Hepatocyte (in vitro differentiated cells): ENCODE results near the gene MUL1. TPM values are rescaled to one million over a fixed set of nuclear protein-coding genes. Genes with fewer than 3 reads are reported as not detected.

Experiments used
- DNase-seq: peaks from one replicate; pipeline ENCODE4 v3.0.0-alpha.2; 2016; ENCODE audit warnings: low spot score
- H2AFZ ChIP-seq: fragments of 200-600 bp; sonication (generic); 2 replicates; pipeline ENCODE4 v1.6.0; 2016; ENCODE audit warnings: antibody characterized with exemption, mild to moderate bottlenecking
- H3K27ac ChIP-seq: fragments of 200-600 bp; sonication (generic); 2 replicates; pipeline ENCODE4 v1.5.1; 2016; ENCODE audit warnings: mild to moderate bottlenecking
- H3K27me3 ChIP-seq: fragments of 200-600 bp; sonication (generic); 2 replicates; pipeline ENCODE4 v1.6.1; 2016
- H3K36me3 ChIP-seq: fragments of 200-600 bp; sonication (generic); replicated peaks from 2 replicates; pipeline ENCODE4 v1.5.1; 2016; ENCODE audit warnings: low read depth; ENCODE audit not compliant: insufficient read depth
- H3K4me1 ChIP-seq: fragments of 200-600 bp; sonication (generic); 2 replicates; pipeline ENCODE4 v1.5.1; 2016; ENCODE audit warnings: mild to moderate bottlenecking, moderate library complexity; ENCODE audit not compliant: insufficient read depth
- H3K4me2 ChIP-seq: fragments of 200-600 bp; sonication (generic); 2 replicates; pipeline ENCODE4 v1.6.0; 2016
- H3K4me3 ChIP-seq: fragments of 200-600 bp; sonication (generic); 2 replicates; pipeline ENCODE4 v1.5.1; 2016; ENCODE audit warnings: mild to moderate bottlenecking
- H3K79me2 ChIP-seq: fragments of 200-600 bp; sonication (generic); 2 replicates; pipeline ENCODE4 v1.6.0; 2017; ENCODE audit warnings: mild to moderate bottlenecking
- H3K9me2 ChIP-seq: fragments of 200-600 bp; sonication (generic); replicated peaks from 2 replicates; pipeline ENCODE4 v1.6.0; 2017; ENCODE audit warnings: mild to moderate bottlenecking; ENCODE audit not compliant: insufficient read depth
- H3K9me3 ChIP-seq: fragments of 200-600 bp; sonication (generic); 2 replicates; pipeline ENCODE4 v1.5.1; 2016; ENCODE audit warnings: low read depth, mild to moderate bottlenecking
- H4K20me1 ChIP-seq: fragments of 200-600 bp; sonication (generic); 2 replicates; pipeline ENCODE4 v1.6.0; 2016; ENCODE audit warnings: mild to moderate bottlenecking; ENCODE audit not compliant: insufficient read depth, poor library complexity, severe bottlenecking
- EZH2 ChIP-seq: fragments of 200-600 bp; sonication (generic); IDR thresholded peaks from 2 replicates; pipeline ENCODE4 v1.6.1; 2016; ENCODE audit warnings: antibody characterized with exemption, mild to moderate bottlenecking, borderline replicate concordance
- EZH2phosphoT487 ChIP-seq: fragments of 200-600 bp; sonication (generic); IDR thresholded peaks from one replicate; pipeline ENCODE4 v1.6.1; 2018; ENCODE audit warnings: antibody characterized with exemption, mild to moderate bottlenecking, low read depth, moderate library complexity; ENCODE audit not compliant: unreplicated experiment, severe bottlenecking
- WGBS: methylation state at CpG from one replicate; pipeline ENCODE4 v1.1.6; 2016; ENCODE audit warnings: low lambda C conversion rate; ENCODE audit errors: missing lambda C conversion rate; 5-methylcytosine and 5-hydroxymethylcytosine counted together
- polyA plus RNA-seq: library from polyadenylated mRNA; unstranded; fragments of >200 nt; fragmentation: Nextera tagmentation; extraction: Ambion mirVana; gene quantifications from 2 replicates; pipeline ENCODE4 v1.2.1, GENCODE V29; 2016
- total RNA-seq: library from RNA; depleted of rRNA; stranded (reverse); fragments of >200 nt; gene quantifications from 2 replicates; pipeline ENCODE4 v1.2.3, GENCODE V29; 2014
- TF ChIP-seq, protein P1 (sequence below): fragments of 200-600 bp; sonication (generic); IDR thresholded peaks from 2 replicates; pipeline ENCODE4 v1.5.1; 2016; ENCODE audit warnings: antibody characterized with exemption, mild to moderate bottlenecking; ENCODE audit not compliant: poor library complexity

MUL1 gene
- total and polyA plus RNA-seq, 2 experiments from 2014 or later, result 40.1 to 48.1 TPM

DNA sequence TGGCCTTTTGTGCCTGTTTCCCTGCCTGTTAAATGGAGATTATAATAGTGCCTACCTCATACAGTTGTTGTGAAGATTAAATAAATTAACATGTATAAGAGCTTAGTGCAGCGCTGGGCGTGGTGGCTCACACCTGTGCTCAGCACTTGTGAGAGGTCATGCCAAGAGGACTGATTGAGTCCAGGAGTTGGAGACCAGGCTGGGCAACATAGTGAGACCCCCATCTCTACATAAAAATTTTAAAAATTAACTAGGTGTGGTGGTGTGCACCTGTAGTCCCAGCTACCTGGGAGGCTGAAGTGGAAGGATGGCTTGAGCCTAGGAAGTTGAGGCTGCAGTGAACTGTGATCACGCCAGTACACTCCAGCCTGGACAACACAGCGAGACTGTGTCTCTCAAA is 34.1 kb downstream of the MUL1 start:
- peaks cover 14% of the 10 kb centered on the region for H3K79me2 ChIP-seq
- no peaks in the 10 kb centered on the region for H3K36me3 ChIP-seq
- DNase-seq, result no peak
- no peak overlapping the region for H2AFZ ChIP-seq
- H3K4me2 ChIP-seq, result no peak overlapping the region
- no peak for TF ChIP-seq EZH2phosphoT487
- TF ChIP-seq EZH2, result no peak
- no peaks in the 10 kb centered on the region for H3K9me3 ChIP-seq
- H3K27me3 ChIP-seq, result no peaks in the 10 kb centered on the region
- no peak overlapping the region for H3K27ac ChIP-seq
- no peaks in the 10 kb centered on the region for H4K20me1 ChIP-seq
- H3K4me3 ChIP-seq, result no peak overlapping the region
- H3K4me1 ChIP-seq, result peaks cover 46% of the 10 kb centered on the region
- H3K9me2 ChIP-seq, result no peaks in the 10 kb centered on the region
- 91% methylated on average over 4 of the region's 4 CpGs for WGBS

DNA sequence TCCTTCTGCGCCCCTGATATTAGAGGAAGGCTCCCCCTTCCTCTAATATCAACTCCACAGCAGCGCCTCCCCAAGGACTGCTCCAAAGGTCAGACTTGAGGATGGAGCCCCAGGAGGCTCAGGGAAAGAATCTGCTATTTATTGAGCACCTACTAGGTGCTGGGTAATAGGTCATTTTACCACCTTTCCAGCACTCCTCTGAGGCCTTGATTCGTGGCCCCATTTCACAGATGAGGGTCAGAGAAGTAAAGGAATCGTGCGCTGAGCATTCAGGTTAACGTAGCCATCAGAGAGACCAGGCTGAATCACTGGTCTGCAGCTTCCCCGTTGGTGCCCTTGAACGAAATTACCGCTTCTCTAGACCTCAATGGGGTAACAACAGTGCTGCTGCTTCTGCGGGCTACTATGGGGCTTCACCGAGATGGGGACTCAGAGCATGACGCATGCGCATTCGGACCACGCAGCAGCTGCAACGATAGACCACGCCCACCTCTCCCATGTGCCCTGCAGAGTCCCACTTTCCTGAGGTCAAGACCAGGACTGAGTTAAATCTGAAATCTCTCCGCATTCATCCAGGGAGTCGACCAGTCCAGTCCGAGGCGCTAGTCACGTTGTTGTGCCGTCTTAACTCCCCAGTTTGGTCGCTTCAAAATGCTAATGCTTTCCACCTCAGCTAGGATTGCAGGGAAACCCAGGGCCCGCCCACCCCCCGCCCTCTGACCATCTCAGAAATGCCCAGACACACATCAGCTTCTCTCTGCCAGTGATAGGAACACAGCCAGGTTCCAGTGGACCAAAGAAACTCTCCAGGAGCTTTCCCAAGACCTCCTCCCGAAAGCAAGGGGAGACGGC is 34.9 kb downstream of the MUL1 start:
- no peak for TF ChIP-seq EZH2phosphoT487
- TF ChIP-seq, protein P1, sequence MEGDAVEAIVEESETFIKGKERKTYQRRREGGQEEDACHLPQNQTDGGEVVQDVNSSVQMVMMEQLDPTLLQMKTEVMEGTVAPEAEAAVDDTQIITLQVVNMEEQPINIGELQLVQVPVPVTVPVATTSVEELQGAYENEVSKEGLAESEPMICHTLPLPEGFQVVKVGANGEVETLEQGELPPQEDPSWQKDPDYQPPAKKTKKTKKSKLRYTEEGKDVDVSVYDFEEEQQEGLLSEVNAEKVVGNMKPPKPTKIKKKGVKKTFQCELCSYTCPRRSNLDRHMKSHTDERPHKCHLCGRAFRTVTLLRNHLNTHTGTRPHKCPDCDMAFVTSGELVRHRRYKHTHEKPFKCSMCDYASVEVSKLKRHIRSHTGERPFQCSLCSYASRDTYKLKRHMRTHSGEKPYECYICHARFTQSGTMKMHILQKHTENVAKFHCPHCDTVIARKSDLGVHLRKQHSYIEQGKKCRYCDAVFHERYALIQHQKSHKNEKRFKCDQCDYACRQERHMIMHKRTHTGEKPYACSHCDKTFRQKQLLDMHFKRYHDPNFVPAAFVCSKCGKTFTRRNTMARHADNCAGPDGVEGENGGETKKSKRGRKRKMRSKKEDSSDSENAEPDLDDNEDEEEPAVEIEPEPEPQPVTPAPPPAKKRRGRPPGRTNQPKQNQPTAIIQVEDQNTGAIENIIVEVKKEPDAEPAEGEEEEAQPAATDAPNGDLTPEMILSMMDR, result no peak
- no peak for TF ChIP-seq EZH2
- H3K4me2 ChIP-seq, result peak overlapping the region; percentile 67
- no peak overlapping the region for H2AFZ ChIP-seq
- H3K36me3 ChIP-seq, result no peaks in the 10 kb centered on the region
- peak; percentile 88 for DNase-seq
- H4K20me1 ChIP-seq, result no peaks in the 10 kb centered on the region
- H3K27me3 ChIP-seq, result no peaks in the 10 kb centered on the region
- peaks cover 38% of the 10 kb centered on the region for H3K4me1 ChIP-seq
- no peaks in the 10 kb centered on the region for H3K9me3 ChIP-seq
- H3K79me2 ChIP-seq, result peaks cover 7% of the 10 kb centered on the region
- H3K27ac ChIP-seq, result no peak overlapping the region
- H3K9me2 ChIP-seq, result no peaks in the 10 kb centered on the region
- no peak overlapping the region for H3K4me3 ChIP-seq
- 32% methylated on average over 26 of the region's 28 CpGs for WGBS

DNA sequence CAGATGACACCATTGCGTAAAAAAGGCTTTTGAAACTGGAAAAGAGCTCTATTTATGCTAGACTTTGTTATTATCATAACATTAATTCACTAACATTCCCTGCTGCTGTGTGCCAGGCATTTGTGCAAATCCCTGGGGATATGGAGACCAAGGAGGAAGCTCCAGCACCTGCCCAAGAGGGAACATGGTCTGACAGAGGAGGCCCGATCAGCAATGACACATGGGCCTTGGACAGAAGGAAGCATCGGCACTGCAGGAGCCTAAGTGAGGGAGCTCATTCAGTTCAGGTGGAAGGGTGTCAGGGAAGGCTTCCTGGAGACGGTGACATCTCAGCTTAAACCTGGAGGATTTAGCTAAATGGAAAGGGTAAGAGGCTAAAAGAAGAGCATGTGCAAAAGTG is 35.8 kb downstream of the MUL1 start:
- no peaks in the 10 kb centered on the region for H3K9me2 ChIP-seq
- H3K79me2 ChIP-seq, result peaks cover 4% of the 10 kb centered on the region
- no peak overlapping the region for H3K27ac ChIP-seq
- H3K4me1 ChIP-seq, result peaks cover 28% of the 10 kb centered on the region
- H3K4me2 ChIP-seq, result no peak overlapping the region
- TF ChIP-seq EZH2, result no peak
- TF ChIP-seq, protein P1, result no peak
- TF ChIP-seq EZH2phosphoT487, result no peak
- no peak for DNase-seq
- H4K20me1 ChIP-seq, result no peaks in the 10 kb centered on the region
- H3K36me3 ChIP-seq, result no peaks in the 10 kb centered on the region
- no peak overlapping the region for H3K4me3 ChIP-seq
- H2AFZ ChIP-seq, result no peak overlapping the region
- no peaks in the 10 kb centered on the region for H3K27me3 ChIP-seq
- H3K9me3 ChIP-seq, result no peaks in the 10 kb centered on the region
- WGBS, result 92% methylated on average over 4 of the region's 4 CpGs

DNA sequence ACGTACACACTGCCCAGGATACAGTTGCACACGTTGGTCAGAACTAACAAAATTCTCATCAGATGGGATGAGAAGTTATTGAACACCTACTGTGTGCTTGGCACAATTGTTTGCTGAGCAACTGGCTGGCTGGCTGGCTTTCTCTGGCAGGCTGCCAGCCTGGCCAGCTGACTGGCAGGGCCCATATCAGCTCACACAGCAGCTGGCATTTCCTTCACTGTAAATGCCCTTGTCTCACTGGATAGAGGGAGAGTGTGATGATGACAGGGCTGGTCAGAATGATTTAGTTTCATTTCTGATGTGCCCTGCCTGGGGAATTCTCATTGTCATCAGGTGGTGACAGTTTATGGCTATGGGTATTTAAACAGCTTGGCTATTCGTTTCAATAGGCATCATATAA is 37.8 kb downstream of the MUL1 start:
- 61% methylated on average over 3 of the region's 3 CpGs for WGBS
- Histone ChIP-seq H3K27me3 (peaks cover 4% of the 10 kb centered on the region), H2AFZ (no peak overlapping the region), H3K9me2 (no peaks in the 10 kb centered on the region), H3K4me1 (peaks cover 9% of the 10 kb centered on the region), H4K20me1 (no peaks in the 10 kb centered on the region), H3K4me2 (no peak overlapping the region), H3K79me2 (no peaks in the 10 kb centered on the region), H3K36me3 (no peaks in the 10 kb centered on the region), H3K27ac (no peak overlapping the region), H3K4me3 (no peak overlapping the region), H3K9me3 (no peaks in the 10 kb centered on the region)
- DNase-seq, result no peak
- TF ChIP-seq EZH2phosphoT487, result no peak
- TF ChIP-seq, protein P1, result no peak
- no peak for TF ChIP-seq EZH2
